Mesenchymal stem cell (in vitro differentiated cells and primary cell): Measurements from ENCODE around the gene A4GALT.
"Not testable (repeated sequence)": the region's sequence is repeated elsewhere in the genome, so short reads cannot be mapped to it uniquely, and the experiment has no call there.

ENCODE experiments used
- DNase-seq: peaks from one replicate; pipeline ENCODE4 v3.0.0-alpha.2; 2013
- H2AFZ ChIP-seq: one replicate; pipeline ENCODE4 v1.6.1; 2013; ENCODE audit warnings: low read depth, mild to moderate bottlenecking, control low read depth, inconsistent platforms, low read length, moderate library complexity
- H2AK5ac ChIP-seq: 2 replicates; pipeline ENCODE4 v1.6.1; 2013; ENCODE audit warnings: low read length, moderate library complexity, mild to moderate bottlenecking, inconsistent platforms; ENCODE audit not compliant: severe bottlenecking
- H2BK120ac ChIP-seq: one replicate; pipeline ENCODE4 v1.6.1; 2013; ENCODE audit warnings: low read depth, mild to moderate bottlenecking, inconsistent platforms, low read length, moderate library complexity
- H2BK12ac ChIP-seq, 2 experiments: one replicate each; pipeline ENCODE4 v1.6.1; 2013; ENCODE audit warnings: inconsistent platforms in 2 of 2, low read length in 2 of 2, mild to moderate bottlenecking in 2 of 2, moderate library complexity in 2 of 2, control low read depth in 1 of 2
- H2BK15ac ChIP-seq: one replicate; pipeline ENCODE4 v1.6.1; 2013; ENCODE audit warnings: mild to moderate bottlenecking, low read depth, inconsistent platforms; ENCODE audit not compliant: poor library complexity, severe bottlenecking
- H2BK5ac ChIP-seq: 2 replicates; pipeline ENCODE4 v1.6.1; 2013; ENCODE audit warnings: low read depth, mild to moderate bottlenecking, low read length, control low read depth, inconsistent platforms; ENCODE audit not compliant: poor library complexity, severe bottlenecking
- H3K14ac ChIP-seq, 2 experiments: one replicate each; pipeline ENCODE4 v1.6.1; 2013; ENCODE audit warnings: inconsistent platforms in 2 of 2, low read length in 2 of 2, control low read depth in 1 of 2, mild to moderate bottlenecking in 1 of 2, moderate library complexity in 1 of 2
- H3K18ac ChIP-seq, 2 experiments: one replicate each; pipeline ENCODE4 v1.6.1; 2013; ENCODE audit warnings: inconsistent platforms in 2 of 2, low read length in 2 of 2, control low read depth in 1 of 2, low read depth in 1 of 2, mild to moderate bottlenecking in 1 of 2
- H3K23ac ChIP-seq, 2 experiments: one replicate each; pipeline ENCODE4 v1.6.1; 2013; ENCODE audit warnings: inconsistent platforms in 2 of 2, low read length in 2 of 2, mild to moderate bottlenecking in 2 of 2, moderate library complexity in 2 of 2, control low read depth in 1 of 2
- H3K27ac ChIP-seq: 2 replicates; pipeline ENCODE4 v1.5.1; 2013; ENCODE audit warnings: mild to moderate bottlenecking, moderate library complexity, low read length, control low read depth, inconsistent platforms; ENCODE audit not compliant: poor library complexity, severe bottlenecking
- H3K27me3 ChIP-seq, 2 experiments: 2 replicates each; pipeline versions ENCODE4 v1.6.1 to v1.7.0; 2013; ENCODE audit warnings: low read length in 2 of 2, mild to moderate bottlenecking in 2 of 2, moderate library complexity in 2 of 2, control low read depth in 1 of 2, inconsistent platforms in 1 of 2; ENCODE audit not compliant: control insufficient read depth in 1 of 2, insufficient read depth in 1 of 2
- H3K36me3 ChIP-seq, 2 experiments: 2 replicates each; pipeline versions ENCODE4 v1.6.1 to v1.7.0; 2013; ENCODE audit warnings: low read length in 2 of 2, control low read depth in 1 of 2, inconsistent platforms in 1 of 2, low read depth in 1 of 2, mild to moderate bottlenecking in 1 of 2; ENCODE audit not compliant: insufficient read depth in 2 of 2, control insufficient read depth in 1 of 2
- H3K4ac ChIP-seq, 2 experiments: one replicate each; pipeline ENCODE4 v1.6.1; 2013; ENCODE audit warnings: inconsistent platforms in 2 of 2, low read length in 2 of 2, mild to moderate bottlenecking in 2 of 2, moderate library complexity in 2 of 2, control low read depth in 1 of 2, low read depth in 1 of 2
- H3K4me1 ChIP-seq: 2 replicates; pipeline ENCODE4 v1.6.1; 2013; ENCODE audit warnings: low read depth, low read length, control low read depth; ENCODE audit not compliant: control insufficient read depth, insufficient read depth
- H3K4me2 ChIP-seq: 2 replicates; pipeline ENCODE4 v1.6.1; 2013; ENCODE audit warnings: low read length, mild to moderate bottlenecking, inconsistent platforms; ENCODE audit not compliant: poor library complexity, severe bottlenecking
- H3K4me3 ChIP-seq, 2 experiments: 2 replicates each; pipeline versions ENCODE4 v1.5.1 to v1.7.0; 2013; ENCODE audit warnings: low read length in 2 of 2, mild to moderate bottlenecking in 2 of 2, control low read depth in 1 of 2, low read depth in 1 of 2; ENCODE audit not compliant: insufficient read depth in 1 of 2
- H3K79me1 ChIP-seq: replicated peaks from 2 replicates; pipeline ENCODE4 v1.6.1; 2013; ENCODE audit warnings: mild to moderate bottlenecking, control low read depth, low read length, inconsistent platforms; ENCODE audit not compliant: poor library complexity, severe bottlenecking
- H3K9ac ChIP-seq: 2 replicates; pipeline ENCODE4 v1.7.0; 2013; ENCODE audit warnings: mild to moderate bottlenecking, low read length, moderate library complexity
- H3K9me3 ChIP-seq: 2 replicates; pipeline ENCODE4 v1.7.0; 2013; ENCODE audit warnings: mild to moderate bottlenecking, low read length; ENCODE audit not compliant: control insufficient read depth
- H4K8ac ChIP-seq: one replicate; pipeline ENCODE4 v1.6.1; 2013; ENCODE audit warnings: inconsistent platforms, mild to moderate bottlenecking, low read length, moderate library complexity
- H4K91ac ChIP-seq: one replicate; pipeline ENCODE4 v1.6.1; 2013; ENCODE audit warnings: mild to moderate bottlenecking, low read length, inconsistent platforms
- WGBS: methylation state at CpG from one replicate; pipeline ENCODE4 v1.1.7; 2013; ENCODE audit warnings: mixed read lengths; 5-methylcytosine and 5-hydroxymethylcytosine counted together

Gene A4GALT

DNA sequence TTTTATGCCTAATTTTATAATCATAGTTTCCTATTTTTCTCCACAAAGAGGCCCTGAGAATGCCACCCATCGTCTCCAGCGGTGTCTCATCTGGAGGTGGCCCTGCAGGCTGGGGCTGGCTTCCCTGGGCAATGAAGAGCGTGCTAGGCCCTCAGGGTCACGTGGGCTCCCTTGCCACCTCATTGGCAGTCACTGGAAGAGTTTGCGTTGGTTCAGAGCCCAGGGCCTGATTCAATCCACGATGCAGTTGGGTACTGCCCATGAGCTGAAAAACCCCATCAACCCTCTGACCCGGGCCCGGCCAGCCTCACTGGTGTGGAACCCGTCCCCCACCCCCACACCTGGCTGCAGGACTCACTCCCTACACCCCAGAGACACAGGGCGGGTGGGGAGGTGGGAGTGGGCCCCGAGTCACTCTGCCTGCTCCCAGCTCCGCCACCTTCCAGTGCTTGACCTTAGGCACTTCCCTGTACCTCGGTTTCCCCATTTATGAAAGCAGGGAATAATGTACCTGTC is 43.4 kb upstream of the A4GALT start:
- H2AK5ac ChIP-seq: no peak overlapping the region
- no peak overlapping the region for H2BK120ac ChIP-seq
- no peak overlapping the region for H3K9ac ChIP-seq
- H2AFZ ChIP-seq: no peak overlapping the region
- H3K18ac ChIP-seq: no peak overlapping the region
- no peak for DNase-seq
- H3K23ac ChIP-seq: no peak overlapping the region
- H2BK12ac ChIP-seq: peak overlapping the region in 1 of 2 experiments; percentile 57
- H3K4ac ChIP-seq: no peak overlapping the region
- no peaks in the 10 kb centered on the region for H3K36me3 ChIP-seq
- no peaks in the 10 kb centered on the region for H3K79me1 ChIP-seq
- H3K14ac ChIP-seq: no peak overlapping the region
- H3K27me3 ChIP-seq: no peaks in the 10 kb centered on the region
- no peaks in the 10 kb centered on the region for H3K9me3 ChIP-seq
- WGBS: 92% methylated on average over 11 of the region's 13 CpGs
- no peak overlapping the region for H2BK15ac ChIP-seq
- no peak overlapping the region for H3K4me3 ChIP-seq
- no peak overlapping the region for H4K91ac ChIP-seq
- H3K27ac ChIP-seq: no peak overlapping the region
- H3K4me1 ChIP-seq: peaks cover 12% of the 10 kb centered on the region
- H4K8ac ChIP-seq: no peak overlapping the region
- H2BK5ac ChIP-seq: no peak overlapping the region
- H3K4me2 ChIP-seq: no peak overlapping the region

DNA sequence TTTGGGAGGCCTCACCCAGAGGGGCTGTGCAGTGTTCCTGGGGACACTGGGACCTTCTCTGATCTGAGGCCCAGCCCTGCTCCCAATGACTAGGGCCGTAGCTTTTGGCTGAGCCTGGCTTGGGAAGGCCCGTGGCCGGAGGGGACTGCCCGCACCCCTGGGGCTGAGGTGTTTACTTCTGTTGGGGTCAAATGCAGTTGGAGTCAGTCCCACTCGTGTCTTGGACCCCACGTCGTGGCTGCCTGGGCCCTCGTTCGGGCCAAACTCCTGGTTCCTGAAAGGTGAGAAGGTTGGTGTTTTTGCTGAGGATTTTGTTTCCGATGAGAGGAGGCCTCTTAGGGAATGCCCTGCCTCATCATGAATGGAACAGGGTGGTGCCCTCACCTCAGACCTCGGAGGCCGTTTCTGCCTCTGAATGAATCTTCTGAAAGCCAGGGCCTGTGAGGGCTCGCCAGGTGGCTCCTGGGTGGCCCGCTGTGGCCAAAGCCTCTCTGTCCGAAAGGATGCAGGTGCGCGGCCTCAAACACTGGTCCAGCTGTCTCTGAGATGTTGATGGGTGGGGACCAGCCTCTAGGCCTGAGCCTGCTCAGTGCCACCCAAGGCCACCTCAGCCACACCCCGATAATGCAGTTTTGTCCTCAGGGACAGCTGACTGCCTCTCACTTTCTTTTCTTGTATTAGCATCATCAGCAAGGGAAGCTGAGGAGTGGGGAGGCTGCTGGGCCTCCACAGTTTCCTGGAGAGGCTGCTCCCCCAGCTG is 40.3 kb upstream of the A4GALT start:
- Histone ChIP-seq H4K8ac (no peak overlapping the region), H3K27me3 (no peaks in the 10 kb centered on the region), H3K23ac (no peak overlapping the region), H3K18ac (no peak overlapping the region), H4K91ac (no peak overlapping the region), H3K4me3 (no peak overlapping the region), H2BK12ac (no peak overlapping the region), H3K9me3 (no peaks in the 10 kb centered on the region), H2AFZ (no peak overlapping the region), H2BK120ac (no peak overlapping the region), H2BK15ac (peak overlapping the region; percentile 21), H3K36me3 (no peaks in the 10 kb centered on the region), H3K4me1 (peaks cover 11% of the 10 kb centered on the region), H2AK5ac (no peak overlapping the region), H3K4ac (peak overlapping the region in 1 of 2 experiments; percentile 6), H3K9ac (no peak overlapping the region), H2BK5ac (no peak overlapping the region), H3K4me2 (no peak overlapping the region), H3K79me1 (no peaks in the 10 kb centered on the region), H3K27ac (no peak overlapping the region), H3K14ac (no peak overlapping the region)
- DNase-seq: no peak
- WGBS: 91% methylated on average over 18 of the region's 18 CpGs

DNA sequence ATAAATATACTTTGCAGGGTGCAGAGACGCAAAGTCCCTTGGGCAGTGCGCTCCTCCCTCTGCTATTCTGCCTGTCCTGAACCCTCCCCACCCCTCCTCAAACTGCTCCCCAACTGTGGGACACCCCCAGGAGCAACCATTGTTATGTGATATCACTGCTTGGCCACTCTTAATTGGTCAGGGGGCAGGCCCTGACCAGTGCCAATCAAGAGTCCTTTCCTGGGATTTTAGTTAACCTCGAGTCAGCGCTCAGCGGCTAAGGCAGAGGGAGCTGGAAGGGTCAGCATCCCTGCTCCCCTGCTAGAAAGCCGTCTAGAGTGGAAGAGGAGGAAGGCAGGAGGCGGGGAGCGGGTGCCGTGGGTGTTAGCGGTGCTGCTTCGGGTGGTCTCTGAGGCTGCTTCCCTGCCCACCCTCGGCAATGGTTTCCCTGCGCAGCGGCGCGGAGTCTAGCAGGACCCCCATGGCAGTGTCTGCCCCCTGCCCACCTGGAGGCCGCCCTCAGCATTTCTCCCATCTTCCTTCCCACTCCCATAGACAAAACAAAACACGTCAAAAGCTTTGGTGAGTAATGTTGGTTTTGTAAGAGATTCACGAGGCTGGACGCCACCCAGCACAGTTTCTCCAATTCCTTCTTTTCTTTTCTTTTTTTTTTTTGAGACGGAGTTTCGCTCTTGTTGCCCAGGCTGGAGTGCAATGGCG is 38.4 kb upstream of the A4GALT start:
- 92% methylated on average over 13 of the region's 23 CpGs for WGBS
- Histone ChIP-seq H3K9ac (no peak overlapping the region), H3K4me3 (no peak overlapping the region), H3K18ac (peak overlapping the region in 1 of 2 experiments; percentile 55), H2BK5ac (no peak overlapping the region), H3K4me2 (no peak overlapping the region), H2AFZ (no peak overlapping the region), H3K4me1 (peaks cover 7% of the 10 kb centered on the region), H2BK12ac (no peak overlapping the region), H3K27me3 (no peaks in the 10 kb centered on the region), H4K8ac (no peak overlapping the region), H3K4ac (no peak overlapping the region), H3K14ac (peak overlapping the region in 1 of 2 experiments; percentile 27), H4K91ac (no peak overlapping the region), H2BK120ac (no peak overlapping the region), H3K36me3 (no peaks in the 10 kb centered on the region), H2BK15ac (no peak overlapping the region), H2AK5ac (no peak overlapping the region), H3K79me1 (no peaks in the 10 kb centered on the region), H3K9me3 (no peaks in the 10 kb centered on the region), H3K23ac (no peak overlapping the region), H3K27ac (no peak overlapping the region)
- DNase-seq: peak; percentile 48

DNA sequence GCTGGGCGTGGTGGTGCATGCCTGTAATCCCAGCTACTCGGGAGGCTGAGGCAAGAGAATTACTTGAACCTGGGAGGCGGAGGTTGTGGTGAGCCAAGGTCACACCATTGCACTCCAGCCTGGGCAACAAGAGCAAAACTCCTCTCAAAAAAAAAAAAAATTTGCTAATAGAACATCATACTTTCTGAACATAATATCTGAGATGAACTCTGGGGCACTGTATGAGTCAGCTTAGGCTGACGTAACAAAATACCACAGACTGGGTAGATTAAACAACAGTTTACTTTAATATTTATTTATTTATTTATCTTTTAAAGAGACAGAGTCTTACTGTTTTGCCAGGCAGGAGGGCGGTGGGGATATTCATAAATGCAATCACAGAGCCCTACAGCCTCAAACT is 34.9 kb upstream of the A4GALT start:
- 80% methylated on average over 1 of the region's 5 CpGs for WGBS
- not testable (repeated sequence) for H2BK15ac ChIP-seq, H4K8ac ChIP-seq, H2BK120ac ChIP-seq, H3K4me2 ChIP-seq, H3K4me1 ChIP-seq, H2BK5ac ChIP-seq, H4K91ac ChIP-seq, H3K9me3 ChIP-seq, H2BK12ac ChIP-seq, H2AK5ac ChIP-seq, H2AFZ ChIP-seq, H3K36me3 ChIP-seq, H3K79me1 ChIP-seq, H3K14ac ChIP-seq, H3K27me3 ChIP-seq, H3K18ac ChIP-seq, H3K23ac ChIP-seq, H3K4me3 ChIP-seq, H3K27ac ChIP-seq, H3K4ac ChIP-seq, H3K9ac ChIP-seq
- peak; percentile 85 for DNase-seq
